Smooth muscle cell (in vitro differentiated cells): ENCODE measurements around the gene MCF2L. TPM values are rescaled to one million over a fixed set of nuclear protein-coding genes. Genes with fewer than 3 reads are reported as not detected.

Experiments
- DNase-seq: peaks from one replicate; lab custom pipeline; 2025; ENCODE audit not compliant: unreplicated experiment; lab: John Stamatoyannopoulos, UW
- H2AFZ ChIP-seq: fragments of 200-600 bp; sonication (generic); 2 replicates; pipeline ENCODE4 v1.6.0; 2016; ENCODE audit warnings: antibody characterized with exemption, low read depth, mild to moderate bottlenecking
- H3F3A ChIP-seq: fragments of 200-600 bp; sonication (generic); 2 replicates; pipeline ENCODE4 v1.6.0; 2017; ENCODE audit warnings: antibody characterized with exemption, low read depth
- H3K27ac ChIP-seq: fragments of 200-600 bp; sonication (generic); 2 replicates; pipeline ENCODE4 v1.5.1; 2016; ENCODE audit warnings: low read depth, mild to moderate bottlenecking
- H3K27me3 ChIP-seq: fragments of 200-600 bp; sonication (generic); 2 replicates; pipeline ENCODE4 v1.6.1; 2016; ENCODE audit warnings: low read depth, mild to moderate bottlenecking
- H3K36me3 ChIP-seq: fragments of 200-600 bp; sonication (generic); 2 replicates; pipeline ENCODE4 v1.5.1; 2016; ENCODE audit warnings: low read depth
- H3K4me1 ChIP-seq: fragments of 200-600 bp; sonication (generic); 2 replicates; pipeline ENCODE4 v1.5.1; 2016; ENCODE audit warnings: low read depth
- H3K4me2 ChIP-seq: fragments of 200-600 bp; sonication (generic); 2 replicates; pipeline ENCODE4 v1.6.0; 2016; ENCODE audit warnings: mild to moderate bottlenecking
- H3K4me3 ChIP-seq: fragments of 200-600 bp; sonication (generic); 2 replicates; pipeline ENCODE4 v1.5.1; 2016; ENCODE audit warnings: mild to moderate bottlenecking
- H3K79me2 ChIP-seq: fragments of 200-600 bp; sonication (generic); 2 replicates; pipeline ENCODE4 v1.6.0; 2016; ENCODE audit warnings: low read depth, mild to moderate bottlenecking
- H3K9ac ChIP-seq: fragments of 200-600 bp; sonication (generic); 2 replicates; pipeline ENCODE4 v1.6.0; 2016; ENCODE audit warnings: low read depth
- H3K9me3 ChIP-seq: fragments of 200-600 bp; sonication (generic); replicated peaks from 2 replicates; pipeline ENCODE4 v1.5.1; 2016; ENCODE audit warnings: low read depth
- H4K20me1 ChIP-seq: fragments of 200-600 bp; sonication (generic); 2 replicates; pipeline ENCODE4 v1.6.0; 2016; ENCODE audit warnings: low read depth
- CTCF ChIP-seq: fragments of 200-600 bp; sonication (generic); IDR thresholded peaks from 2 replicates; pipeline ENCODE4 v1.5.1; 2017; ENCODE audit warnings: borderline replicate concordance, mild to moderate bottlenecking, antibody characterized with exemption; ENCODE audit not compliant: insufficient read depth, poor library complexity, severe bottlenecking
- WGBS: methylation state at CpG from one replicate; pipeline ENCODE4 v1.1.7; 2016; ENCODE audit warnings: low lambda C conversion rate; 5-methylcytosine and 5-hydroxymethylcytosine counted together
- polyA plus RNA-seq: library from polyadenylated mRNA; unstranded; fragments of >200 nt; fragmentation: Nextera tagmentation; extraction: Ambion mirVana; gene quantifications from 2 replicates; pipeline ENCODE4 v1.2.1, GENCODE V29; 2016
- total RNA-seq: library from RNA; depleted of rRNA; stranded (reverse); fragments of >200 nt; gene quantifications from 2 replicates; pipeline ENCODE4 v1.2.3, GENCODE V29; 2014

The MCF2L gene
- total and polyA plus RNA-seq, 2 experiments from 2014 or later: 0.54 to 7.6 TPM

- H3F3A ChIP-seq: no peaks in the 10 kb centered on the region
- no peaks in the 10 kb centered on the region for H3K36me3 ChIP-seq
- H3K9me3 ChIP-seq: no peaks in the 10 kb centered on the region
- no peaks in the 10 kb centered on the region for H3K27me3 ChIP-seq
- no peak overlapping the region for H2AFZ ChIP-seq
- no peak overlapping the region for H3K4me2 ChIP-seq
- H3K79me2 ChIP-seq: no peaks in the 10 kb centered on the region
- no peak overlapping the region for H3K27ac ChIP-seq
- H3K4me1 ChIP-seq: no peaks in the 10 kb centered on the region
- TF ChIP-seq CTCF: no peak
- WGBS: 88% methylated on average over 9 of the region's 9 CpGs
- H3K9ac ChIP-seq: no peak overlapping the region
- no peak overlapping the region for H3K4me3 ChIP-seq
- H4K20me1 ChIP-seq: no peaks in the 10 kb centered on the region
- no peak for DNase-seq
These were observed 134.6 kb downstream of the MCF2L start for GRCh38 chr13:113103646-113104045.

- no peaks in the 10 kb centered on the region for H3F3A ChIP-seq
- DNase-seq: no peak
- no peaks in the 10 kb centered on the region for H4K20me1 ChIP-seq
- H3K4me1 ChIP-seq: no peaks in the 10 kb centered on the region
- no peaks in the 10 kb centered on the region for H3K9me3 ChIP-seq
- H3K36me3 ChIP-seq: no peaks in the 10 kb centered on the region
- no peak for TF ChIP-seq CTCF
- H3K4me2 ChIP-seq: no peak within 1 kb of the TSS
- no peak within 1 kb of the TSS for H3K4me3 ChIP-seq
- no peak within 1 kb of the TSS for H2AFZ ChIP-seq
- no peaks in the 10 kb centered on the region for H3K79me2 ChIP-seq
- H3K9ac ChIP-seq: no peak within 1 kb of the TSS
- H3K27ac ChIP-seq: no peak within 1 kb of the TSS
- 77% methylated on average over 17 of the region's 17 CpGs for WGBS
- H3K27me3 ChIP-seq: peaks cover 5% of the 10 kb centered on the region
These were observed 136.3 kb downstream of the MCF2L start, which contains the start of gene F7 for GRCh38 chr13:113105032-113105920. Gene F7 (plus strand): TSS chr13:113105791. CDS start chr13:113105842, 51 bp downstream.

- H3K4me1 ChIP-seq: no peaks in the 10 kb centered on the region
- no peak overlapping the region for H3K9ac ChIP-seq
- no peaks in the 10 kb centered on the region for H3K9me3 ChIP-seq
- no peak for TF ChIP-seq CTCF
- no peak overlapping the region for H3K4me2 ChIP-seq
- no peak overlapping the region for H2AFZ ChIP-seq
- H3K4me3 ChIP-seq: no peak overlapping the region
- peaks cover 5% of the 10 kb centered on the region for H3K27me3 ChIP-seq
- no peaks in the 10 kb centered on the region for H4K20me1 ChIP-seq
- no peak for DNase-seq
- 74% methylated on average over 9 of the region's 16 CpGs for WGBS
- H3K27ac ChIP-seq: no peak overlapping the region
- no peaks in the 10 kb centered on the region for H3K79me2 ChIP-seq
- no peaks in the 10 kb centered on the region for H3K36me3 ChIP-seq
- H3F3A ChIP-seq: no peaks in the 10 kb centered on the region
These were observed 137.0 kb downstream of the MCF2L start for GRCh38 chr13:113105921-113106452.
